Transverse colon (tissue), 4 donors: ENCODE data around the gene CSRP3. TPM values are rescaled to one million over a fixed set of nuclear protein-coding genes. Genes with fewer than 3 reads are reported as not detected.
A peak's percentile ranks its signal among the peaks of the same experiment; 100 is the strongest.

Experiments used
- DNase-seq: peaks from one replicate; pipeline ENCODE4 v3.0.0-alpha.2; 2019
- H3K27ac ChIP-seq, 4 donors: fragments of 200-600 bp; sonication (generic); 2 replicates each; pipeline ENCODE4 v1.5.1; 2016 to 2018; ENCODE audit warnings: inconsistent platforms in 4 of 4
- H3K27me3 ChIP-seq: fragments of 200-600 bp; sonication (generic); 2 replicates; pipeline ENCODE4 v1.5.1; 2017; ENCODE audit warnings: inconsistent platforms
- H3K36me3 ChIP-seq, 4 donors: fragments of 200-600 bp; sonication (generic); 2 replicates each; pipeline ENCODE4 v1.5.1; 2017 to 2019; ENCODE audit warnings: inconsistent platforms in 4 of 4
- H3K4me1 ChIP-seq, 4 donors: fragments of 200-600 bp; sonication (generic); 2 replicates each; pipeline ENCODE4 v1.5.1; 2017 to 2020; ENCODE audit warnings: inconsistent platforms in 4 of 4
- H3K4me3 ChIP-seq, 4 donors: fragments of 200-600 bp; sonication (generic); 1 replicate in 1 of 4; 2 replicates in 3 of 4; pipeline versions ENCODE4 v1.5.1 to v1.6.1; 2017 to 2019; ENCODE audit warnings: inconsistent platforms in 4 of 4
- H3K9me3 ChIP-seq, 2 donors: fragments of 200-600 bp; sonication (generic); 2 replicates each; pipeline ENCODE4 v1.5.1; 2017 to 2019; ENCODE audit warnings: inconsistent platforms in 2 of 2
- EP300 ChIP-seq: sonication (generic); formaldehyde crosslinking; IDR thresholded peaks from one replicate; pipeline ENCODE4 v1.6.1; 2017; ENCODE audit warnings: antibody characterized with exemption, low read depth
- POLR2A ChIP-seq: fragments of 450-650 bp; IDR thresholded peaks from one replicate; pipeline ENCODE4 v1.6.1; 2016; ENCODE audit warnings: antibody characterized with exemption, mild to moderate bottlenecking, moderate library complexity
- POLR2AphosphoS5 ChIP-seq, 3 donors: sonication (generic); formaldehyde crosslinking; IDR thresholded peaks; one replicate each; pipeline ENCODE4 v1.6.1; 2016; ENCODE audit warnings: antibody characterized with exemption in 3 of 3
- WGBS, 2 donors: methylation state at CpG; one replicate each; pipeline ENCODE4 v1.1.5; 2018; ENCODE audit warnings: low coverage in 1 of 2; 5-methylcytosine and 5-hydroxymethylcytosine counted together
- in situ Hi-C, 4 donors: fragments of 200-750 bp; cut with MboI; loops; one replicate each; pipeline versions ENCODE4 v1.15.0 to v1.15.1; 2017; ENCODE audit warnings: low sequenced_read_pairs in 3 of 4, low pct_ligation_motif_present in 1 of 4, low pct_unique_long_range_greater_than_20kb in 1 of 4
- intact Hi-C: fragments of 100-400 bp; cut with DNase I; formaldehyde crosslinking; loops from one replicate; pipeline ENCODE4 v1.15.1; 2023; ENCODE audit warnings: low total_unique reads
- total RNA-seq, 4 donors: library from RNA; depleted of rRNA; stranded (reverse); fragments of >200 nt; gene quantifications; one replicate each; pipeline ENCODE4 v1.1.0, GENCODE V29; 2016
- TF ChIP-seq, protein P1 (sequence below), 5 experiments: fragments of 200-600 bp in 3 of 5; fragments of 450-650 bp in 2 of 5; sonication (generic) in 3 of 5; IDR thresholded peaks; 1 replicate in 2 of 5; 2 replicates in 3 of 5; pipeline ENCODE4 v1.5.1; 2016 to 2017; ENCODE audit warnings: antibody characterized with exemption in 5 of 5, inconsistent platforms in 3 of 5, mild to moderate bottlenecking in 2 of 5, moderate library complexity in 1 of 5

Gene CSRP3
- total RNA-seq, 4 donors from 2014 or later, result not detected

DNA sequence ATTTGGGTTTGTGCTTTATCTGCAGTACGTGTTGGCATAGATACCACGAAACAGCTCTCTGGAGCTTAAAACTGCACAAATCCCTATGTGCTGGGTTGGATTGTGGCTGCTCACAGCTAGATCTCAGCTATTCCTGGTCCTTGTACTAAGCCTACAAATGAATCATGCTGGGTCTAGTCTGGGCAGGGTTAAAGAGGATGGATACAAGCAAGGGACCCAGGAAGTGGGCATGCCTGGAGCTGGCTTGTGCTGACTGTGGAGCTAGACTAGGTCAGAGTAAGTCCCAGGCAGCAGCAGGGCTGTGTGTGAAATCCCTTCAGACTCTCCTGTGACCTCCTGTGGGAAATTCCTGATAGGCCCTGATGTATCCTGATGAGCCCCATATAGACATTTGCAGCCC, 42.8 kb upstream of the CSRP3 start:
- TF ChIP-seq POLR2A (no peak), EP300 (no peak), POLR2AphosphoS5 (IDR thresholded peaks at IDR 0.05) (no peak)
- TF ChIP-seq, protein P1, sequence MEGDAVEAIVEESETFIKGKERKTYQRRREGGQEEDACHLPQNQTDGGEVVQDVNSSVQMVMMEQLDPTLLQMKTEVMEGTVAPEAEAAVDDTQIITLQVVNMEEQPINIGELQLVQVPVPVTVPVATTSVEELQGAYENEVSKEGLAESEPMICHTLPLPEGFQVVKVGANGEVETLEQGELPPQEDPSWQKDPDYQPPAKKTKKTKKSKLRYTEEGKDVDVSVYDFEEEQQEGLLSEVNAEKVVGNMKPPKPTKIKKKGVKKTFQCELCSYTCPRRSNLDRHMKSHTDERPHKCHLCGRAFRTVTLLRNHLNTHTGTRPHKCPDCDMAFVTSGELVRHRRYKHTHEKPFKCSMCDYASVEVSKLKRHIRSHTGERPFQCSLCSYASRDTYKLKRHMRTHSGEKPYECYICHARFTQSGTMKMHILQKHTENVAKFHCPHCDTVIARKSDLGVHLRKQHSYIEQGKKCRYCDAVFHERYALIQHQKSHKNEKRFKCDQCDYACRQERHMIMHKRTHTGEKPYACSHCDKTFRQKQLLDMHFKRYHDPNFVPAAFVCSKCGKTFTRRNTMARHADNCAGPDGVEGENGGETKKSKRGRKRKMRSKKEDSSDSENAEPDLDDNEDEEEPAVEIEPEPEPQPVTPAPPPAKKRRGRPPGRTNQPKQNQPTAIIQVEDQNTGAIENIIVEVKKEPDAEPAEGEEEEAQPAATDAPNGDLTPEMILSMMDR (IDR thresholded peaks at IDR 0.05), result no peak
- H3K27me3 ChIP-seq, result peaks cover 41% of the 10 kb centered on the region
- H3K4me1 ChIP-seq, result peaks cover 13 to 42% (median 34%) of the 10 kb centered on the region in 4 donors
- in situ Hi-C loops, result no loop called here
- H3K9me3 ChIP-seq, result no peaks in the 10 kb centered on the region
- 57% methylated on average over 2 of the region's 2 CpGs; no CpG with 5 or more reads in 1 of the 2 donors for WGBS, 2 donors
- H3K27ac ChIP-seq, result peak overlapping the region in 2 of 4 donors; percentile 4 to 79
- H3K36me3 ChIP-seq, result no peaks in the 10 kb centered on the region
- intact Hi-C loops, result no loop called here
- no peak for DNase-seq
- no peak overlapping the region for H3K4me3 ChIP-seq

DNA sequence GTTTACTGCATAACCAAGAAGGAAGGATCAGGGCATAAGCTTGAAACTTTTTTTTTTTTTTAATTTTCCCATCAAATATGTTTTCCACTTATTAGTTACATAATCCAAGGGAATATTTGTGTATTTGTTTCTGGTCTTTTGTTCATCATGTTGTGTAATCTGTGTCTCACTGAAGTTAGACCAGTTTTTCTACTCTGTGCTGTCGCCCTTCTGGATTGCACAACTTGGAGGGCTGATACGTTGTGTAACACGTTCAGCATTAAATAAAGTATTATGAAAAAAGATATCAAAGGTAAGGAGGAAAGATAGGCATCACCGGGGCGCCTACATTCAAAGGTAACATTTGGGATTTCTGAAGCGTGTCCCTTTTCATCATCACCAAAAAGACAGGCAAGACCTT, 42.3 kb upstream of the CSRP3 start:
- TF ChIP-seq EP300 (no peak), POLR2A (no peak), POLR2AphosphoS5 (IDR thresholded peaks at IDR 0.05) (no peak)
- TF ChIP-seq, protein P1 (IDR thresholded peaks at IDR 0.05), result no peak
- DNase-seq, result peak; percentile 35
- Histone ChIP-seq H3K36me3 (no peaks in the 10 kb centered on the region), H3K27ac (peak overlapping the region in 2 of 4 donors; percentile 4 to 79), H3K4me3 (no peak overlapping the region), H3K4me1 (peaks cover 13 to 42% (median 34%) of the 10 kb centered on the region in 4 donors), H3K9me3 (no peaks in the 10 kb centered on the region), H3K27me3 (peaks cover 46% of the 10 kb centered on the region)
- intact Hi-C loops (no loop called here), in situ Hi-C loops (no loop called here)
- WGBS, 2 donors, result 56 to 63% methylated on average over 6 of the region's 6 CpGs

DNA sequence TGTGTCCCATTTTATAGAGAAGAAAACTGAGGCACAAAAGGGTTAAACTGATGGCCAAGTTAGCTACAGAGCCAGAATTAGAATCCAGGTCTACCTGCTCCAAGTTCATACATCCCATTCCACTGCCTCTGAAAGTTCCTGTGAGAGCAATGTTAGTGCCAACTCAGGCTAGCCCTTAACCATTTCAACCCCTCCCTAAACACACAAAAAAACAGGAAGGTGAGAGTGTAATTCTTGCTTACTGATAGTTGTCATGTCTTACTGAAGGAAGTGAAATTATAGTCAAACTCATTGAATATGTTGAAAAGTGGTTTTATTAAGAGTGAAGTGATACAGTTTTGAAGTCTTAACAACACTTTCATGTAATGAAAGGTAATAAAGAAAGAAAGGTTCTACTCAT, 41.8 kb upstream of the CSRP3 start:
- no peaks in the 10 kb centered on the region for H3K36me3 ChIP-seq
- intact Hi-C loops, result no loop called here
- in situ Hi-C loops, result no loop called here
- peaks cover 13 to 46% (median 34%) of the 10 kb centered on the region in 4 donors for H3K4me1 ChIP-seq
- H3K4me3 ChIP-seq, result no peak overlapping the region
- TF ChIP-seq POLR2A (no peak), EP300 (no peak), POLR2AphosphoS5 (IDR thresholded peaks at IDR 0.05) (no peak)
- TF ChIP-seq, protein P1 (IDR thresholded peaks at IDR 0.05), result no peak
- peaks cover 51% of the 10 kb centered on the region for H3K27me3 ChIP-seq
- DNase-seq, result no peak
- H3K27ac ChIP-seq, result peak overlapping the region in 1 of 4 donors; percentile 79
- no peaks in the 10 kb centered on the region for H3K9me3 ChIP-seq

DNA sequence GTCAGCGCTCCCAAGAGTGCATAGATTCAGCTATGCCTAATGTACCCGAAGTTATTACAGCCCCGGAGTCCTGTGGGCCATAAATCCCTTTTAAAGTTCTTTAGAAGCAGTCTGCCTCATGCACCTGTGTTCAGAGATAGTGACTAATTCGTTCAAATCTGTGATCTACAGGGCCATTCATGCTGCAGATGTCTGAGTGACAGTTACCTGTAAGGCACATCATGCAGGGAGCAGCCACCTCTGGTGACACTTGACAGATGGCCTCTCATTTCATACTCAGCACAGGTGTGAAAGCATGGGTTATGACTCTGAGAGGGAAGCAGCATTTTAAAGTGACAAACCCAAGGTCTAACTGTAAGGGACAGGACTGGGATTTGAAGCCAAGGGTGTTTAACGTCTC, 41.4 kb upstream of the CSRP3 start:
- Histone ChIP-seq H3K27me3 (peaks cover 53% of the 10 kb centered on the region), H3K27ac (peak overlapping the region in 1 of 4 donors; percentile 79), H3K9me3 (no peaks in the 10 kb centered on the region), H3K4me1 (peaks cover 13 to 50% (median 34%) of the 10 kb centered on the region in 4 donors), H3K36me3 (no peaks in the 10 kb centered on the region), H3K4me3 (no peak overlapping the region)
- in situ Hi-C loops, result no loop called here
- 34 to 53% methylated on average over 4 to 5 of the region's 5 CpGs for WGBS, 2 donors
- DNase-seq, result no peak
- no peak for TF ChIP-seq POLR2AphosphoS5 (IDR thresholded peaks at IDR 0.05)
- TF ChIP-seq, protein P1 (IDR thresholded peaks at IDR 0.05), result no peak
- no peak for TF ChIP-seq POLR2A
- TF ChIP-seq EP300, result no peak
- intact Hi-C loops, result no loop called here
